HFF-Myc (cell line): ENCODE measurements around the gene CMTM6.

Source experiments
- DNase-seq: peaks from one replicate; pipeline ENCODE4 v3.0.0-alpha.2; 2011; ENCODE audit warnings: low read depth; ENCODE audit errors: extremely low read depth
- H3K4me3 ChIP-seq: replicated peaks from 2 replicates; pipeline ENCODE4 v1.5.1; 2011; ENCODE audit warnings: low read depth, mild to moderate bottlenecking, control low read depth, low read length
- TF ChIP-seq, protein P1 (sequence below): IDR thresholded peaks from 2 replicates; pipeline ENCODE4 v1.5.1; 2012; ENCODE audit warnings: mild to moderate bottlenecking, low read depth, low read length, control low read depth; ENCODE audit errors: missing control alignments

The CMTM6 gene

GRCh38 chr3:32452009-32452408, 50.6 kb downstream of the CMTM6 start:
- H3K4me3 ChIP-seq = no peak overlapping the region
- DNase-seq = no peak
- TF ChIP-seq, protein P1, sequence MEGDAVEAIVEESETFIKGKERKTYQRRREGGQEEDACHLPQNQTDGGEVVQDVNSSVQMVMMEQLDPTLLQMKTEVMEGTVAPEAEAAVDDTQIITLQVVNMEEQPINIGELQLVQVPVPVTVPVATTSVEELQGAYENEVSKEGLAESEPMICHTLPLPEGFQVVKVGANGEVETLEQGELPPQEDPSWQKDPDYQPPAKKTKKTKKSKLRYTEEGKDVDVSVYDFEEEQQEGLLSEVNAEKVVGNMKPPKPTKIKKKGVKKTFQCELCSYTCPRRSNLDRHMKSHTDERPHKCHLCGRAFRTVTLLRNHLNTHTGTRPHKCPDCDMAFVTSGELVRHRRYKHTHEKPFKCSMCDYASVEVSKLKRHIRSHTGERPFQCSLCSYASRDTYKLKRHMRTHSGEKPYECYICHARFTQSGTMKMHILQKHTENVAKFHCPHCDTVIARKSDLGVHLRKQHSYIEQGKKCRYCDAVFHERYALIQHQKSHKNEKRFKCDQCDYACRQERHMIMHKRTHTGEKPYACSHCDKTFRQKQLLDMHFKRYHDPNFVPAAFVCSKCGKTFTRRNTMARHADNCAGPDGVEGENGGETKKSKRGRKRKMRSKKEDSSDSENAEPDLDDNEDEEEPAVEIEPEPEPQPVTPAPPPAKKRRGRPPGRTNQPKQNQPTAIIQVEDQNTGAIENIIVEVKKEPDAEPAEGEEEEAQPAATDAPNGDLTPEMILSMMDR = no peak

- TF ChIP-seq, protein P1 = no peak
- no peak for DNase-seq
- H3K4me3 ChIP-seq = no peak overlapping the region
These were observed 51.5 kb downstream of the CMTM6 start for GRCh38 chr3:32450992-32451659.

- TF ChIP-seq, protein P1 = no peak
- no peak overlapping the region for H3K4me3 ChIP-seq
- DNase-seq = no peak
These were observed 52.2 kb downstream of the CMTM6 start for GRCh38 chr3:32450426-32450825.

GRCh38 chr3:32449691-32450090, 53.0 kb downstream of the CMTM6 start:
- DNase-seq = no peak
- TF ChIP-seq, protein P1 = no peak
- H3K4me3 ChIP-seq = no peak overlapping the region

DNA sequence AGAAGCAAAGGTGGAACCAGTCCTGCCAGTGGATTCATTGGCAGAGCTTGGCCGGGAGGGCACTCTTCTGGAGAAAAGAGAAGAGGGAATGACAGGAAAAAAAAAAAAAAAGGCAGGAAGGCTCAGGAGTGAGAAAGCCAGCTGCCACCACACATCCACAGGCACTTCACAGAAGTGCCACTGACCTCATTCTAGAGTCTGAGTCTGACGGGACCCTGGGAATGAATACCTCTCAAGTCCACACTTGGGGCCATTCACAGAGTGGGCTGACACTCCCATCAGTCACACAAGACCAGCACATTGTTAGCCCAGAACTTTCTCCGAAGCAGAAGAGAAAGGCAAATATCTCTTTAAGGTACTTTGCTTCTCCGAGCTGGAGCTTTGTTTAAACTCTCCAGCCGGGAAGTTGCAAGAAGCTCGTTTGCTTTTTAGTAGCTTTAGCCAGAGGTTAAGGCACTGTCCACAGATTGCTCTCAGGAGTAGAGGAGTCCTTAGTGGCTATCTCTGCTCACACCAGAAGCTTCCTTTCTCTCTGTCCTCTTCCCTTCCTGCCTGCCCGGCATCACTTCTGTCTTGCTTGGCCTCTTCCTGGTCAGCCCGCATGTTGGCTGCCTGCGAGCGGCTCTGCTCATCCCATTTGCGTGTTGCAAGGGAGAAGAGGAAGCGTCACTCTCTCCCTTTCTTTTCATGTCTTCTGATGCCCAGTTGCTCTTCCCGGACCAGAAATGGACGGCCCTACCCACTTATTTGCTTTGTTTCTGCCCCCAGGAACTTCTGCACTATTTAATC, 53.8 kb downstream of the CMTM6 start:
- no peak overlapping the region for H3K4me3 ChIP-seq
- TF ChIP-seq, protein P1 = no peak
- no peak for DNase-seq

- TF ChIP-seq, protein P1 = no peak
- no peak overlapping the region for H3K4me3 ChIP-seq
- DNase-seq = no peak
These were observed 54.7 kb downstream of the CMTM6 start for GRCh38 chr3:32447865-32448400.
